ENCODE measurements around the gene GRK1. TPM values are rescaled to one million over a fixed set of nuclear protein-coding genes. Genes with fewer than 3 reads are reported as not detected.
"Not testable (repeated sequence)": the region's sequence is repeated elsewhere in the genome, so short reads cannot be mapped to it uniquely, and the experiment has no call there.

The GRK1 gene
- total RNA-seq = not detected in 2 replicates

GRCh38 chr13:113666951-113667701 lies at the start of gene GRK1:
Gene GRK1, plus strand, starts transcription at chr13:113667219. Its CDS starts 168 bp downstream, at chr13:113667387.
- DNase-seq (ENCODE audit: low read depth in 2 of 2) = no peak

- DNase-seq (ENCODE audit: low read depth in 2 of 2) = no peak
These were observed 49.1 kb upstream of the GRK1 start for GRCh38 chr13:113617961-113618360.

- no peak for DNase-seq (ENCODE audit: low read depth in 2 of 2)
These were observed 48.6 kb upstream of the GRK1 start for GRCh38 chr13:113618455-113618854.

GRCh38 chr13:113620036-113620796 lies 46.8 kb upstream of the GRK1 start:
- DNase-seq (ENCODE audit: low read depth in 2 of 2) = no peak

GRCh38 chr13:113621046-113621445 lies 46.0 kb upstream of the GRK1 start:
- no peak for DNase-seq (ENCODE audit: low read depth in 2 of 2)

GRCh38 chr13:113621498-113621897 lies 45.5 kb upstream of the GRK1 start:
- peak in 1 of 2 donors; percentile 23 for DNase-seq (ENCODE audit: low read depth in 2 of 2)

- DNase-seq (ENCODE audit: low read depth in 2 of 2) = not testable (repeated sequence)
These were observed 45.0 kb upstream of the GRK1 start for GRCh38 chr13:113621986-113622550.

GRCh38 chr13:113622791-113623490 lies 44.1 kb upstream of the GRK1 start:
- no peak for DNase-seq (ENCODE audit: low read depth in 2 of 2)

- no peak for DNase-seq (ENCODE audit: low read depth in 2 of 2)
These were observed 43.4 kb upstream of the GRK1 start for GRCh38 chr13:113623491-113624234.

GRCh38 chr13:113624235-113624587 lies 42.8 kb upstream of the GRK1 start:
- DNase-seq (ENCODE audit: low read depth in 2 of 2) = no peak

GRCh38 chr13:113624640-113625304 lies 42.2 kb upstream of the GRK1 start:
- not testable (repeated sequence) for DNase-seq (ENCODE audit: low read depth in 2 of 2)

GRCh38 chr13:113625965-113626721 lies 40.9 kb upstream of the GRK1 start:
- DNase-seq (ENCODE audit: low read depth in 2 of 2) = no peak

GRCh38 chr13:113627136-113627535 lies 39.9 kb upstream of the GRK1 start:
- DNase-seq (ENCODE audit: low read depth in 2 of 2) = no peak

GRCh38 chr13:113628291-113629270 lies 38.4 kb upstream of the GRK1 start:
- peak in 1 of 2 donors; percentile 41 for DNase-seq (ENCODE audit: low read depth in 2 of 2)

- no peak for DNase-seq (ENCODE audit: low read depth in 2 of 2)
These were observed 37.2 kb upstream of the GRK1 start for GRCh38 chr13:113629866-113630265.

GRCh38 chr13:113630296-113630695 lies 36.7 kb upstream of the GRK1 start:
- DNase-seq (ENCODE audit: low read depth in 2 of 2) = no peak

GRCh38 chr13:113630804-113631203 lies 36.2 kb upstream of the GRK1 start:
- DNase-seq (ENCODE audit: low read depth in 2 of 2) = no peak

- no peak for DNase-seq (ENCODE audit: low read depth in 2 of 2)
These were observed 35.5 kb upstream of the GRK1 start for GRCh38 chr13:113631341-113632095.

Data from lung microvascular endothelial cell (primary cell).